GM18511 (cell line): ENCODE data around the gene H6PD.
"Not testable (repeated sequence)": the region's sequence is repeated elsewhere in the genome, so short reads cannot be mapped to it uniquely, and the experiment has no call there.

Experiments used
- ATAC-seq: cut with Tn5 transposase; IDR thresholded peaks from one replicate; pipeline ENCODE4 v1.9.1; 2021; ENCODE audit warnings: mild to moderate bottlenecking, moderate library complexity; ENCODE audit not compliant: unreplicated experiment

The H6PD gene

GRCh38 chr1:9294405-9294773, 59.8 kb downstream of the H6PD start:
- no peak for ATAC-seq

GRCh38 chr1:9294910-9295636, 60.5 kb downstream of the H6PD start:
- peak; percentile 51 for ATAC-seq

- no peak for ATAC-seq
Observed at GRCh38 chr1:9295884-9296283, 61.3 kb downstream of the H6PD start.

- no peak for ATAC-seq
Observed at GRCh38 chr1:9296850-9297249, 62.3 kb downstream of the H6PD start.

- ATAC-seq, result no peak
Observed at GRCh38 chr1:9297831-9298230, 63.3 kb downstream of the H6PD start.

- ATAC-seq, result no peak
Observed at GRCh38 chr1:9298282-9298681, 63.7 kb downstream of the H6PD start.

GRCh38 chr1:9299571-9300541, 65.3 kb downstream of the H6PD start:
- not testable (repeated sequence) for ATAC-seq

GRCh38 chr1:9300573-9300972, 66.0 kb downstream of the H6PD start:
- ATAC-seq, result no peak

GRCh38 chr1:9302745-9303524, 68.4 kb downstream of the H6PD start:
- ATAC-seq, result no peak

- no peak for ATAC-seq
Observed at GRCh38 chr1:9303916-9304315, 69.3 kb downstream of the H6PD start.

- ATAC-seq, result no peak
Observed at GRCh38 chr1:9305216-9305615, 70.6 kb downstream of the H6PD start.

GRCh38 chr1:9306006-9306405, 71.4 kb downstream of the H6PD start:
- ATAC-seq, result no peak

GRCh38 chr1:9307303-9307702, 72.7 kb downstream of the H6PD start:
- no peak for ATAC-seq

- ATAC-seq, result no peak
Observed at GRCh38 chr1:9308236-9308785, 73.7 kb downstream of the H6PD start.

GRCh38 chr1:9309080-9309479, 74.5 kb downstream of the H6PD start:
- ATAC-seq, result no peak

GRCh38 chr1:9309991-9310390, 75.4 kb downstream of the H6PD start:
- ATAC-seq, result no peak

- ATAC-seq, result no peak
Observed at GRCh38 chr1:9311029-9311428, 76.5 kb downstream of the H6PD start.

GRCh38 chr1:9311479-9311878, 76.9 kb downstream of the H6PD start:
- no peak for ATAC-seq

- no peak for ATAC-seq
Observed at GRCh38 chr1:9312168-9312720, 77.7 kb downstream of the H6PD start.

- no peak for ATAC-seq
Observed at GRCh38 chr1:9313576-9313975, 79.0 kb downstream of the H6PD start.

GRCh38 chr1:9314111-9314510, 79.5 kb downstream of the H6PD start:
- no peak for ATAC-seq
